Measurements from ENCODE around the gene DNAH3.
"Not testable (repeated sequence)": the region's sequence is repeated elsewhere in the genome, so short reads cannot be mapped to it uniquely, and the experiment has no call there.

Gene DNAH3

GRCh38 chr16:21186326-21186691, 35.7 kb upstream of the DNAH3 start:
- Histone ChIP-seq H3K4me3 (ENCODE audit: insufficient read depth, low read depth, low read length, poor library complexity, severe bottlenecking) (no peak overlapping the region), H3K9me3 (ENCODE audit: control insufficient read depth, low read length) (no peaks in the 10 kb centered on the region), H3K27ac (ENCODE audit: insufficient read depth, low read length, poor library complexity, severe bottlenecking) (no peak overlapping the region)

GRCh38 chr16:21185659-21186325, 35.1 kb upstream of the DNAH3 start:
- Histone ChIP-seq H3K36me3 (ENCODE audit: control insufficient read depth, insufficient read depth, low read length) (peaks cover 7% of the 10 kb centered on the region), H3K4me3 (ENCODE audit: insufficient read depth, low read depth, low read length, poor library complexity, severe bottlenecking) (no peak overlapping the region), H3K27ac (ENCODE audit: insufficient read depth, low read length, poor library complexity, severe bottlenecking) (no peak overlapping the region), H3K27me3 (replicated peaks; ENCODE audit: control insufficient read depth, insufficient read depth, low read length, poor library complexity, severe bottlenecking) (no peaks in the 10 kb centered on the region), H3K9me3 (ENCODE audit: control insufficient read depth, low read length) (no peaks in the 10 kb centered on the region), H3K4me1 (ENCODE audit: control insufficient read depth, insufficient read depth, low read length, poor library complexity, severe bottlenecking) (peaks cover 4% of the 10 kb centered on the region)
- no peak for DNase-seq

More at GRCh38 chr16:21186326-21186691, 35.7 kb upstream of the DNAH3 start:
- no peak for DNase-seq
- peaks cover 4% of the 10 kb centered on the region for H3K4me1 ChIP-seq (ENCODE audit: control insufficient read depth, insufficient read depth, low read length, poor library complexity, severe bottlenecking)
- H3K36me3 ChIP-seq (ENCODE audit: control insufficient read depth, insufficient read depth, low read length): peaks cover 2% of the 10 kb centered on the region
- no peaks in the 10 kb centered on the region for H3K27me3 ChIP-seq (replicated peaks; ENCODE audit: control insufficient read depth, insufficient read depth, low read length, poor library complexity, severe bottlenecking)

- Histone ChIP-seq H3K4me1 (ENCODE audit: control insufficient read depth, insufficient read depth, low read length, poor library complexity, severe bottlenecking) (peaks cover 4% of the 10 kb centered on the region), H3K9me3 (ENCODE audit: control insufficient read depth, low read length) (no peaks in the 10 kb centered on the region)
- no peak for DNase-seq
Measured at GRCh38 chr16:21184834-21185233, 34.2 kb upstream of the DNAH3 start.

GRCh38 chr16:21183995-21184394, 33.3 kb upstream of the DNAH3 start:
- no peaks in the 10 kb centered on the region for H3K9me3 ChIP-seq (ENCODE audit: control insufficient read depth, low read length)
- peaks cover 4% of the 10 kb centered on the region for H3K4me1 ChIP-seq (ENCODE audit: control insufficient read depth, insufficient read depth, low read length, poor library complexity, severe bottlenecking)
- H3K27ac ChIP-seq (ENCODE audit: insufficient read depth, low read length, poor library complexity, severe bottlenecking): no peak overlapping the region
- no peaks in the 10 kb centered on the region for H3K27me3 ChIP-seq (replicated peaks; ENCODE audit: control insufficient read depth, insufficient read depth, low read length, poor library complexity, severe bottlenecking)
- no peak for DNase-seq
- peaks cover 21% of the 10 kb centered on the region for H3K36me3 ChIP-seq (ENCODE audit: control insufficient read depth, insufficient read depth, low read length)
- no peak overlapping the region for H3K4me3 ChIP-seq (ENCODE audit: insufficient read depth, low read depth, low read length, poor library complexity, severe bottlenecking)

More at GRCh38 chr16:21184834-21185233, 34.2 kb upstream of the DNAH3 start:
- Histone ChIP-seq H3K27ac (ENCODE audit: insufficient read depth, low read length, poor library complexity, severe bottlenecking) (no peak overlapping the region), H3K27me3 (replicated peaks; ENCODE audit: control insufficient read depth, insufficient read depth, low read length, poor library complexity, severe bottlenecking) (no peaks in the 10 kb centered on the region), H3K36me3 (ENCODE audit: control insufficient read depth, insufficient read depth, low read length) (peaks cover 13% of the 10 kb centered on the region), H3K4me3 (ENCODE audit: insufficient read depth, low read depth, low read length, poor library complexity, severe bottlenecking) (no peak overlapping the region)

GRCh38 chr16:21179983-21180365, 29.3 kb upstream of the DNAH3 start:
- H3K4me1 ChIP-seq (ENCODE audit: control insufficient read depth, insufficient read depth, low read length, poor library complexity, severe bottlenecking): no peaks in the 10 kb centered on the region
- H3K36me3 ChIP-seq (ENCODE audit: control insufficient read depth, insufficient read depth, low read length): peaks cover 31% of the 10 kb centered on the region

GRCh38 chr16:21179126-21179982, 28.7 kb upstream of the DNAH3 start:
- DNase-seq: no peak
- Histone ChIP-seq H3K4me1 (ENCODE audit: control insufficient read depth, insufficient read depth, low read length, poor library complexity, severe bottlenecking) (no peaks in the 10 kb centered on the region), H3K27me3 (replicated peaks; ENCODE audit: control insufficient read depth, insufficient read depth, low read length, poor library complexity, severe bottlenecking) (no peaks in the 10 kb centered on the region), H3K36me3 (ENCODE audit: control insufficient read depth, insufficient read depth, low read length) (peaks cover 31% of the 10 kb centered on the region), H3K27ac (ENCODE audit: insufficient read depth, low read length, poor library complexity, severe bottlenecking) (no peak overlapping the region), H3K4me3 (ENCODE audit: insufficient read depth, low read depth, low read length, poor library complexity, severe bottlenecking) (no peak overlapping the region), H3K9me3 (ENCODE audit: control insufficient read depth, low read length) (no peaks in the 10 kb centered on the region)

More at GRCh38 chr16:21179983-21180365, 29.3 kb upstream of the DNAH3 start:
- H3K4me3 ChIP-seq (ENCODE audit: insufficient read depth, low read depth, low read length, poor library complexity, severe bottlenecking): no peak overlapping the region
- DNase-seq: no peak
- no peak overlapping the region for H3K27ac ChIP-seq (ENCODE audit: insufficient read depth, low read length, poor library complexity, severe bottlenecking)
- H3K27me3 ChIP-seq (replicated peaks; ENCODE audit: control insufficient read depth, insufficient read depth, low read length, poor library complexity, severe bottlenecking): no peaks in the 10 kb centered on the region
- H3K9me3 ChIP-seq (ENCODE audit: control insufficient read depth, low read length): no peaks in the 10 kb centered on the region

- DNase-seq: no peak
- Histone ChIP-seq H3K27me3 (replicated peaks; ENCODE audit: control insufficient read depth, insufficient read depth, low read length, poor library complexity, severe bottlenecking) (no peaks in the 10 kb centered on the region), H3K27ac (ENCODE audit: insufficient read depth, low read length, poor library complexity, severe bottlenecking) (no peak overlapping the region), H3K4me3 (ENCODE audit: insufficient read depth, low read depth, low read length, poor library complexity, severe bottlenecking) (no peak overlapping the region), H3K9me3 (ENCODE audit: control insufficient read depth, low read length) (no peaks in the 10 kb centered on the region), H3K4me1 (ENCODE audit: control insufficient read depth, insufficient read depth, low read length, poor library complexity, severe bottlenecking) (no peaks in the 10 kb centered on the region), H3K36me3 (ENCODE audit: control insufficient read depth, insufficient read depth, low read length) (peaks cover 32% of the 10 kb centered on the region)
Measured at GRCh38 chr16:21175397-21175796, 24.8 kb upstream of the DNAH3 start.

GRCh38 chr16:21172650-21173049, 22.0 kb upstream of the DNAH3 start:
- Histone ChIP-seq H3K4me1 (ENCODE audit: control insufficient read depth, insufficient read depth, low read length, poor library complexity, severe bottlenecking) (no peaks in the 10 kb centered on the region), H3K27ac (ENCODE audit: insufficient read depth, low read length, poor library complexity, severe bottlenecking) (no peak overlapping the region), H3K4me3 (ENCODE audit: insufficient read depth, low read depth, low read length, poor library complexity, severe bottlenecking) (no peak overlapping the region), H3K9me3 (ENCODE audit: control insufficient read depth, low read length) (no peaks in the 10 kb centered on the region), H3K27me3 (replicated peaks; ENCODE audit: control insufficient read depth, insufficient read depth, low read length, poor library complexity, severe bottlenecking) (no peaks in the 10 kb centered on the region), H3K36me3 (ENCODE audit: control insufficient read depth, insufficient read depth, low read length) (peaks cover 19% of the 10 kb centered on the region)
- no peak for DNase-seq

GRCh38 chr16:21170116-21170515, 19.5 kb upstream of the DNAH3 start:
- H3K4me1 ChIP-seq (ENCODE audit: control insufficient read depth, insufficient read depth, low read length, poor library complexity, severe bottlenecking); DNase-seq; H3K4me3 ChIP-seq (ENCODE audit: insufficient read depth, low read depth, low read length, poor library complexity, severe bottlenecking); H3K9me3 ChIP-seq (ENCODE audit: control insufficient read depth, low read length); H3K27ac ChIP-seq (ENCODE audit: insufficient read depth, low read length, poor library complexity, severe bottlenecking); H3K27me3 ChIP-seq (replicated peaks; ENCODE audit: control insufficient read depth, insufficient read depth, low read length, poor library complexity, severe bottlenecking): not testable (repeated sequence)
- peaks cover 15% of the 10 kb centered on the region for H3K36me3 ChIP-seq (ENCODE audit: control insufficient read depth, insufficient read depth, low read length)

All from effector memory CD4-positive, alpha-beta T cell (primary cell).